CD14-positive monocyte (primary cell): ENCODE results near the gene SLC24A3. TPM values are rescaled to one million over a fixed set of nuclear protein-coding genes. Genes with fewer than 3 reads are reported as not detected.

Experiments
- DNase-seq, 3 donors: peaks; one replicate each; pipeline ENCODE4 v3.0.0-alpha.2; 2011 to 2022
- H2AFZ ChIP-seq: 2 replicates; pipeline ENCODE4 v1.6.0; 2012; ENCODE audit warnings: mild to moderate bottlenecking, low read depth, low read length, inconsistent platforms; ENCODE audit not compliant: insufficient read depth, poor library complexity, severe bottlenecking
- H3K27ac ChIP-seq, 2 donors: 1 replicate in 1 of 2; 2 replicates in 1 of 2; pipeline ENCODE4 v1.5.1; 2012 to 2013; ENCODE audit warnings: low read length in 2 of 2, control low read depth in 1 of 2, inconsistent platforms in 1 of 2, low read depth in 1 of 2, mild to moderate bottlenecking in 1 of 2
- H3K27me3 ChIP-seq, 2 donors: one replicate each; pipeline versions ENCODE4 v1.6.0 to v1.6.1; 2011 to 2013; ENCODE audit warnings: low read length in 2 of 2; ENCODE audit not compliant: control insufficient read depth in 2 of 2, insufficient read depth in 2 of 2
- H3K36me3 ChIP-seq, 2 donors: replicated peaks in 1 of 2; 1 replicate in 1 of 2; 2 replicates in 1 of 2; pipeline versions ENCODE4 v1.5.1 to v1.6.1; 2012 to 2013; ENCODE audit warnings: low read length in 2 of 2, control low read depth in 1 of 2, inconsistent platforms in 1 of 2, mild to moderate bottlenecking in 1 of 2; ENCODE audit not compliant: insufficient read depth in 2 of 2, control insufficient read depth in 1 of 2
- H3K4me1 ChIP-seq, 2 donors: 1 replicate in 1 of 2; 2 replicates in 1 of 2; pipeline versions ENCODE4 v1.5.1 to v1.6.1; 2012 to 2013; ENCODE audit warnings: low read length in 2 of 2, control low read depth in 1 of 2, inconsistent platforms in 1 of 2, mild to moderate bottlenecking in 1 of 2, moderate library complexity in 1 of 2; ENCODE audit not compliant: insufficient read depth in 2 of 2, control insufficient read depth in 1 of 2
- H3K4me2 ChIP-seq: replicated peaks from 2 replicates; pipeline ENCODE3; 2012; ENCODE audit warnings: low read length, moderate library complexity, mild to moderate bottlenecking; ENCODE audit not compliant: poor library complexity, severe bottlenecking; ENCODE audit errors: extremely low read depth
- H3K4me3 ChIP-seq, 3 experiments: fragments of 200-600 bp in 1 of 3; sonication (generic) in 1 of 3; replicated peaks in 1 of 3; 1 replicate in 2 of 3; 2 replicates in 1 of 3; pipeline ENCODE4 v1.5.1; 2011 to 2013; ENCODE audit warnings: low read length in 3 of 3, mild to moderate bottlenecking in 3 of 3, control low read depth in 2 of 3, low read depth in 2 of 3, inconsistent platforms in 1 of 3, moderate library complexity in 1 of 3
- H3K79me2 ChIP-seq: 2 replicates; pipeline ENCODE4 v1.6.0; 2012; ENCODE audit warnings: mild to moderate bottlenecking, control low read depth, inconsistent platforms, low read length, moderate library complexity; ENCODE audit not compliant: insufficient read depth
- H3K9ac ChIP-seq: 2 replicates; pipeline ENCODE4 v1.6.0; 2017; ENCODE audit warnings: low read length, mild to moderate bottlenecking; ENCODE audit not compliant: insufficient read depth, poor library complexity, severe bottlenecking
- H3K9me3 ChIP-seq, 2 donors: replicated peaks in 1 of 2; 1 replicate in 1 of 2; 2 replicates in 1 of 2; pipeline versions ENCODE4 v1.5.1 to v1.6.1; 2012 to 2013; ENCODE audit warnings: low read length in 2 of 2, control low read depth in 1 of 2; ENCODE audit not compliant: control insufficient read depth in 1 of 2, insufficient read depth in 1 of 2
- H4K20me1 ChIP-seq: 2 replicates; pipeline ENCODE4 v1.6.0; 2012; ENCODE audit warnings: mild to moderate bottlenecking, low read length, control low read depth, moderate library complexity; ENCODE audit not compliant: insufficient read depth
- H3K27ac Mint-ChIP-seq, 7 donors: one replicate each; pipeline ENCODE4 v1.8.0; 2020; ENCODE audit warnings: mild to moderate bottlenecking in 7 of 7, mixed read lengths in 7 of 7, moderate library complexity in 6 of 7, inconsistent platforms in 2 of 7
- H3K27me3 Mint-ChIP-seq, 3 donors: one replicate each; pipeline ENCODE4 v1.8.0; 2021 to 2022; ENCODE audit warnings: low read depth in 3 of 3, mild to moderate bottlenecking in 3 of 3, mixed read lengths in 3 of 3, moderate library complexity in 3 of 3, inconsistent platforms in 1 of 3
- H3K36me3 Mint-ChIP-seq, 2 donors: one replicate each; pipeline ENCODE4 v1.8.0; 2020; ENCODE audit warnings: mixed read lengths in 2 of 2, inconsistent platforms in 1 of 2, mild to moderate bottlenecking in 1 of 2
- H3K4me1 Mint-ChIP-seq: one replicate; pipeline ENCODE4 v1.8.0; 2020; ENCODE audit warnings: mild to moderate bottlenecking, mixed read lengths
- H3K4me3 Mint-ChIP-seq, 2 donors: one replicate each; pipeline ENCODE4 v1.8.0; 2020; ENCODE audit warnings: mild to moderate bottlenecking in 2 of 2, mixed read lengths in 2 of 2, moderate library complexity in 1 of 2
- H3K9me3 Mint-ChIP-seq, 7 donors: one replicate each; pipeline ENCODE4 v1.8.0; 2020 to 2022; ENCODE audit warnings: mixed read lengths in 7 of 7, mild to moderate bottlenecking in 6 of 7, moderate library complexity in 6 of 7, inconsistent platforms in 2 of 7
- WGBS: methylation state at CpG from one replicate; pipeline ENCODE4 v1.1.5; 2013; ENCODE audit warnings: missing lambda C conversion rate; ENCODE audit not compliant: insufficient coverage; 5-methylcytosine and 5-hydroxymethylcytosine counted together
- intact Hi-C, 2 donors: fragments of 100-400 bp; cut with micrococcal nuclease; formaldehyde crosslinking; loops; one replicate each; pipeline versions ENCODE4 v1.15.0 to v1.15.1; 2023
- polyA plus RNA-seq, 3 donors: library from polyadenylated mRNA; depleted of rRNA in 1 of 3; unstranded in 2 of 3; stranded (reverse) in 1 of 3; fragments of 300-500 nt in 2 of 3; fragments of >200 nt in 1 of 3; fragmentation: Illumina TruSeq in 2 of 3; gene quantifications; 1 replicate in 2 of 3; 2 replicates in 1 of 3; pipeline ENCODE4 v1.2.3, GENCODE V29; 2012 to 2021
- TF ChIP-seq, protein P1 (sequence below): fragments of 200-600 bp; IDR thresholded peaks from one replicate; pipeline ENCODE4 v1.8.0; 2022; ENCODE audit warnings: antibody characterized with exemption, mild to moderate bottlenecking

Gene SLC24A3
- polyA plus RNA-seq, 3 donors = 0.04 to 0.08 TPM; not detected in 1

GRCh38 chr20:19701429-19701828 is 489.0 kb downstream of the SLC24A3 start:
- Mint-ChIP-seq H3K27ac (peak overlapping the region in 6 of 7 donors; percentile 38 to 88 (median 68)), H3K27me3 (peaks cover 0 to 8% (median 6%) of the 10 kb centered on the region in 3 donors), H3K36me3 (peaks cover 0 to 3% of the 10 kb centered on the region in 2 donors), H3K4me3 (no peak overlapping the region), H3K4me1 (peaks cover 26% of the 10 kb centered on the region), H3K9me3 (peaks cover 0 to 11% (median 3%) of the 10 kb centered on the region in 7 donors)
- peak overlapping the region; percentile 1 for H3K4me2 ChIP-seq
- H3K27ac ChIP-seq = peak overlapping the region in 1 of 2 donors; percentile 36
- H3K36me3 ChIP-seq = no peaks in the 10 kb centered on the region
- no peak overlapping the region for H2AFZ ChIP-seq
- peak; percentile 82 to 87 (median 82) for DNase-seq
- H3K9me3 ChIP-seq = no peaks in the 10 kb centered on the region
- H3K4me3 ChIP-seq = no peak overlapping the region
- H4K20me1 ChIP-seq = no peaks in the 10 kb centered on the region
- intact Hi-C loops = no loop called here
- no peaks in the 10 kb centered on the region for H3K79me2 ChIP-seq
- 0% methylated on average over 2 of the region's 3 CpGs for WGBS
- peaks cover 29 to 31% of the 10 kb centered on the region in 2 donors for H3K4me1 ChIP-seq
- H3K9ac ChIP-seq = no peak overlapping the region
- no peaks in the 10 kb centered on the region for H3K27me3 ChIP-seq
- TF ChIP-seq, protein P1, sequence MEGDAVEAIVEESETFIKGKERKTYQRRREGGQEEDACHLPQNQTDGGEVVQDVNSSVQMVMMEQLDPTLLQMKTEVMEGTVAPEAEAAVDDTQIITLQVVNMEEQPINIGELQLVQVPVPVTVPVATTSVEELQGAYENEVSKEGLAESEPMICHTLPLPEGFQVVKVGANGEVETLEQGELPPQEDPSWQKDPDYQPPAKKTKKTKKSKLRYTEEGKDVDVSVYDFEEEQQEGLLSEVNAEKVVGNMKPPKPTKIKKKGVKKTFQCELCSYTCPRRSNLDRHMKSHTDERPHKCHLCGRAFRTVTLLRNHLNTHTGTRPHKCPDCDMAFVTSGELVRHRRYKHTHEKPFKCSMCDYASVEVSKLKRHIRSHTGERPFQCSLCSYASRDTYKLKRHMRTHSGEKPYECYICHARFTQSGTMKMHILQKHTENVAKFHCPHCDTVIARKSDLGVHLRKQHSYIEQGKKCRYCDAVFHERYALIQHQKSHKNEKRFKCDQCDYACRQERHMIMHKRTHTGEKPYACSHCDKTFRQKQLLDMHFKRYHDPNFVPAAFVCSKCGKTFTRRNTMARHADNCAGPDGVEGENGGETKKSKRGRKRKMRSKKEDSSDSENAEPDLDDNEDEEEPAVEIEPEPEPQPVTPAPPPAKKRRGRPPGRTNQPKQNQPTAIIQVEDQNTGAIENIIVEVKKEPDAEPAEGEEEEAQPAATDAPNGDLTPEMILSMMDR = no peak

DNA sequence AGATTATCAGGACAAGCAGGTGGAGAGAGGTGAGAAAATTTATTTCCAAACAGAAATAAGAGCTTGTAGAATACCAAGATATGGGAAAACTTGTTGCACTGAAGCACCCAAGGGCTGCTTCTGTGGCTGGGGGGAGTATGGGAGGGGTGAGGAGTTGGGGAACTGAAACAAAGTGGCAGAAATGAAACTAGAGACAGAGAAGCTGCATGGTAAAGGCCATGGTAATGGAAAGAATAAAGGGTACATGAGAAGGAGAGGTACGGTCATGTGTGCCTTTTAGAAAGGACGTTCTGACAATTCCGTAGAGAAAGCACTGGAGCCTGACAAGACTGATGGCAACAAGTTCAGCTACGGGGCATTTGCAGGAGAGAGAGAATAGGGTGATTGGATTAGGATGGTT is 494.0 kb downstream of the SLC24A3 start:
- Mint-ChIP-seq H3K27ac (no peak overlapping the region), H3K4me1 (peaks cover 12% of the 10 kb centered on the region), H3K9me3 (peaks cover 0 to 11% (median 1%) of the 10 kb centered on the region in 7 donors), H3K36me3 (peaks cover 0 to 3% of the 10 kb centered on the region in 2 donors), H3K4me3 (no peak overlapping the region), H3K27me3 (peaks cover 1 to 5% (median 4%) of the 10 kb centered on the region in 3 donors)
- no peaks in the 10 kb centered on the region for H3K79me2 ChIP-seq
- peak overlapping the region; percentile 11 for H3K9ac ChIP-seq
- H3K36me3 ChIP-seq = no peaks in the 10 kb centered on the region
- TF ChIP-seq, protein P1 = no peak
- peak overlapping the region in 1 of 3 experiments; percentile 19 for H3K4me3 ChIP-seq
- H3K4me2 ChIP-seq = peak overlapping the region; percentile 36
- H3K9me3 ChIP-seq = no peaks in the 10 kb centered on the region
- peaks cover 27 to 30% of the 10 kb centered on the region in 2 donors for H3K4me1 ChIP-seq
- peak; percentile 48 to 65 (median 57) for DNase-seq
- 7% methylated on average over 4 of the region's 4 CpGs for WGBS
- H3K27me3 ChIP-seq = no peaks in the 10 kb centered on the region
- intact Hi-C loops = no loop called here
- peak overlapping the region in 1 of 2 donors; percentile 59 for H3K27ac ChIP-seq
- H4K20me1 ChIP-seq = no peaks in the 10 kb centered on the region
- no peak overlapping the region for H2AFZ ChIP-seq
